ENCODE data around the gene SFXN5.
"Not testable (repeated sequence)": the region's sequence is repeated elsewhere in the genome, so short reads cannot be mapped to it uniquely, and the experiment has no call there.

SFXN5 gene

DNA sequence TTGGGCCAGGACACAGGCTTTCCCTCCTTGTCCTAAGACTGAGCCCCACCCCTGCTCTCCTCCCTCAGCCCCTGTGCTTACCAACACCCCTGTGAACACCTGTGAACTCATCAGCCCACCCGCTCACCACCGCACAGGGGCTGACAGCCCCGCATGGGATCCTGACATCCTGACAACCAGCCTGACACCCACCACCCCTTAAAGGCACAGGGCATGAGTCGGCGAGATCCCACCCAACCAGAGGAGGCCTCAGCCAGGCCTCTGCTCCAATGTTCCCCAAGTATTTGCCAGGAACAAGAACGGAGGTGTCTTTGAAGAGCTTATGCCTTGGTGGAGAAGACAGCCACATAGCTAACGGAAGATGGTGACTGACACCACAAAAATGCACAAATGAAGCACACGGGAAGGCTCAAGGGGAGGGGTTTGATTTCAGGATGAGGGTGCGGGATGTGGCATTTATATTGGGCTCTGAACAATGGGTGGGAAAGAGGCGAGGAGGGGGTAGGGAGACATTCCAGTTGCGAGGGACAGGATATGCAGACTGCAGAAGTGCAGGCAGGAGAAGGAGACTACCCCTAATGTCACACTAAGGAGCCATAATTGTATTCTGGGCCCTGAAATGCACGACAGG lies 30.2 kb upstream of the SFXN5 start:
- no peak for DNase-seq

DNA sequence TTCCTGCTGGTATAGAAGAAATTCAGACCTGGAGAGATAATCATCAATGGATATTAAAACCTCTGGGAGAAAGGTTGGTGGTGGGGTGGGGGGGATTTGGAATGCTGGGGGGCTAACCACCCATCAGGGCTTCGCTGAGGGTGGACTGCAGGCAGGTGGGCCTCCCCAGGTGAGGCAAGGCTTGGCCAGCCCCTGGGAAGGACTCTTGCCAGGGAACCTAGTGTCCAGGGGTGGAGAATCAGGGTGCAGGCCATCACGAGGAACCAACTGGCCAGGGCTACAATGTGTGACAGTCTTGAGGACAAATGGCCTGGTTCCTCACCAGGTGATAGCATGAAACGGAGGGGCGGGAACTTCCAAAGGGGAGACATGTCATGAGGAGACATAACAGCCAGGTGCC lies 29.4 kb upstream of the SFXN5 start:
- no peak for DNase-seq

DNA sequence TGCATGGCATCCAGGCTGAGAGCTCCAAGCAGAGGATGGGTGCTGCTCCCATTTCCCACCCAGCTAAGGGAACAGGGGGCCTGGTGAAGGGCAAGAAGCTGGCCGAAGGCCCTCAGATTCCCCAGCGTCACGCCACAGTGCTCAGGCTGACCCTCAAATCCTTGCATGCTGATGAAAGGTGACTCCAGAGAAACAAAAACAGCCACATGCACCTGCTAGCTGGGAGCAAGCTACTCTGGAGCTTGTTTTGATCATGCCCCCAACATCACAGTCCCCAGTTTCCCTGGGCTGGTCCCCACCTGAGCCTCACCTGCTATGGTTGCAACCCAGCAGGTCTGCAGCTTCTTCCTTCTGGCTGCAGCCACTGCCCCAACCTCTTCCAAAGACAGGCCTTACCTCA lies 28.0 kb upstream of the SFXN5 start:
- no peak for DNase-seq

DNA sequence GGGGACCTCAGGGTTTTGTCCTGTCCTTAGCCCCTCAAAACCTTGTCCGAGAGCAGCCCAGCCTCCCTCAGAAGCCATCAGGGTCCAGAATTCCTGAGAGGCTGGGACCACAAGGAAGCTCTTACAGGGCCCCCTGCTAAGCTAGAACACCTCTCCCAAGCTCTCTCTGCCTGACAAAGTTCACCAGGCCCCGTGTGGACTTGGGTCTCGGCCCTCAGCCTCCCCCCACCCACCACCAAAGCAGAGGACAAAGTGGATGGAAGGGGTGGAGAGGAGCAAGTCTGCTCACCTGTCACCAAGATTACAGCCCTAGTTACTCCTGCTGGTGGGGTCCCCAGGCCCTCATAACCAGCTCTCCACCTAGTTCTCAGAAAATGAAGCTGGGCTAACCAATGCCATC lies 24.4 kb upstream of the SFXN5 start:
- DNase-seq = no peak

DNA sequence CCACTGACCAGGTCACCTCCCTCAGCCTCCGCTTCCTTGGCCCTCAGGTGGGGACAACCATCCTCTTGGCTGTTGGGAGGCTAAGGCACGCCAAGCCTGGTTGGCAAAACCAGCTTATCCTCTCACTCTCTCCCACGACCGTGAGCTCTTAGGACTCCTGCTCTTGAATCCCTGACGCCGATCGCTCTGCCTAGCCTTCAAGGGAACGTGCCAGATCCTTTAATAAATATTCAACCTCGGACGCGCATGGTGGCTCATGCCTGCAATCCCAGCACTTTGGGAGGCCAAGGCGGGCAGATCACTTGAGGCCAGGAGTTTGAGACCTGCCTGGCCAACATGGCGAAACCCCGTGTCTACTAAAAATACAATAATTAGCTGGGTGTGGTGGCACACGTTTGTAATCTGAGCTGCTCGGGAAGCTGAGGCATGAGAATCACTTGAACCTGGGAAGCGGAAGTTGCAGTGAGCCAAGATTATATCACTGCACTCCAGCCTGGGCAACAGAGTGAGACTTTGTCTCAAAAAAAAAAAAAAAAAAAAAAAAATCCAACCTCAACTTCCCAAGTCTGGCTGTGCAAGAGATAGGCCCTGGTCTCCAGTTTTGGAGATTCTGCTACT lies 22.2 kb upstream of the SFXN5 start:
- DNase-seq = not testable (repeated sequence)

DNA sequence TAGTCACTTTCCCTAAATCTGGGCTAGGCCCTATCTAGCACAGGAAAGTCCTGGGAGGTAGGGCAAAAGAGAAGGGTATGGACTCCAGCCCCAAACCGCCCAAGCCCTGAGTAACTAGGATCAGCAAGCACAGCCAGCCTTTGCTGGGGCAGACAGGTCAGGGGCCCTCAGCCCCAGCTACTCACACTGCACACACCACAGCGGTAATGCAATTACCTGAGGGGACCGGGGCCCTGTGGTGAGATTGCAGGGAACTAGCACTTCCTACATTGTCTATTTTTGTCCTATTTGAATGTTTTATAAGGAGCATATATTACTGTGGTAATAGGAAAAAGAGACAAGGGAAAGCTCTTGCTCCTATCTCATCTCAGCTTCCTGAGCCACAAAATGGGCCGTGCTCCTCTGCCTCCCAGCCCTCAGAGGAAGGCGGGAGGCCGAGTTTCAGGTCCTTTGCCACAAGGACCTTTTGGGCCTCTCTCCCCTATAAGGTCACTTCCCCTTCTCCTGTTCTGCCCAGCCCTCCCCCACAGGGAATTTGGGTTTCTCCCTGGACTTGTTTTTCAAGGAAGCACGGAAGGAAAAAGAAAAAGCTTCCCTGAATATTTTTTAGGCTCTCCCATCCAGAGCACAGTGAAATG lies 20.8 kb upstream of the SFXN5 start:
- DNase-seq = no peak

DNA sequence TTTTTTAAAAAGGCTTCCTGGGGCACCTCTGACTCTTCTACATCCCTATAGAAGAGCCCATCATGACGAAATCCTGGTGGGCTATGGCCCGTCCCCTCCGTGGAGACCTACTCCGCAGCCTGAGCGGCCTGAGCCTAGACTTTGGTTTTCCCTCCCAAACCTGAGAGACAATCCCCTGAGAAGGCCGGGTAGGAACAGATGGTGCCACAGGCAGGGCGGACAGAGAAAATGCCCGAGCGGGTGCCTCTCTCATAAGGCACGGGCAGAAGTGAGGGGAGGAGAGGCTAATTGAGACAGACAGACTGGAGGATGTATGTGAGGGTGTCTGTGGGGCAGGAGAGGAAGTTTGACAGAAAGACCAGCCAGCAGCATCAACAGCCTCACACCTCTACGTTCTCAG lies 20.2 kb upstream of the SFXN5 start:
- no peak for DNase-seq

DNA sequence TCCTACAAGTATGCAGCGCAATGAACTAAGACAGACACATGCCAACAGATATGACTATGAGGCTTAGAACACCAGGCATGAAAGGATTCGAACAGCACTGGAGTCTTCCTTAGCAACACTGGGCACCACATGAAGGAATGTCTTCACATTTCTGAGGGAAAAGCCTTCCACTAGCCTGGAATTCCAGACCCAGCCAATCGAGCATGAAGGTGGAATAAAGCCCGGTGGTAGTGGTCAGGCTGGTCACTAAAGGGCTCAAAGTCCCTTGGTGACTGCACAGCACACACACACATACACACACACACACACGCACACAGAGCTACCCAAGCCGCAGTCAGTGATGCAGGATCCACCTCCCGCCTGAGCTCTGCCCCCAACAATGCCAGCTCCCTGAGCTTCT lies 19.7 kb upstream of the SFXN5 start:
- no peak for DNase-seq

DNA sequence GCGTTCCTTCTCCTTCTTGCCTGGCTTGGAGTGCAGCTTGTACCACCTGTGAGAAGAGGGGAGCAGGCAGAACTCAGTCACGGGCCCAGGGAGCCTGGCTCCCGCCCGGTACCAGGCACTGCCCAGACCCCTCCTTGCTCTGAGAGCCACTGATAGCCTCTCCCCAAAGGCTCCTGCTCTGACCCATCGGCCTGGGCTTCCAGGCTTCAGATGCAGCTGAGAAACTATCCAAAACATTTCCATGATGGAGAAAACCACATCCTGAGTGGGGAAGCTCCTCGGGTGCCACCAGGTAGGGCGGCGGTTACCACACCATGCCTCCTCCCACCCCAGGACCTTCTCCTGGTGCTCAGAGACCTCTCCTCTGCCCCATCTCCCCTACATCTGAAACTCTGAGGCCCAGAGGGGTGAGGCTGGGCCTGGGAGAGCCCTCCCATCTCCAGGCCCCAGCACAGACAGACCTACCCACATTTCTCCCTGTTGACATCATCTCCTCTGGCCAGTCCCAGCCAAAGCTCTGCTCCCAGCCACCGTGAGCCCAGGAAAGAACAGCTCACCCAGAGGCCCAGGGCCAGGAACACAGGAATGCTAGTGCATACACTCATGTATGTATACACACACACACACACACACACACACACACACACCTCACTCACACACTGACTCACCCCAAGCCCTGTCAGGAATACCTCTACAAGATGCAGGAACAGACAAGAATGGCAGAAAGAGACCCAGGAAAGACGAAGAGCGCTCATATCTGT lies 17.9 kb upstream of the SFXN5 start:
- peak; percentile 12 for DNase-seq

DNA sequence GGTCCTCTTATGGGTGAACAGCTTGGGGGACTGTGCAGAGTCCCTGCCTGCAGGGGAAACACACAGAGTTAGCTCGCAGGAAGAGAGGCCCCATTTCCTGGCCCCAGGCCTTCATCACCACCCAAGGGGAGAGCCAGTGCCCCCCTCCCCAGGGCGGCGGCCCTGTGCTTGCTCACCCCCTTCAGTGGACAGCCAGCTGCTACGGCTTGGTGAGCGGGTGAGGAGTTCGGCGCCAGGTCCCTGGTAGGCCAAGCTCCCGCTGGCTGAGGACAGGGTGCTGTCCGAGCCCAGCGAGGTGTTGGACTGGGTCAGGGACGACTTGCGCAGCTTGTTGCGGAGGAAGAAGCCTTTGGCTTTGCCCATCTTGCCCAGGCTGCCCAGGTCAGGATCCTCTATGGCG lies 17.2 kb upstream of the SFXN5 start:
- no peak for DNase-seq

DNA sequence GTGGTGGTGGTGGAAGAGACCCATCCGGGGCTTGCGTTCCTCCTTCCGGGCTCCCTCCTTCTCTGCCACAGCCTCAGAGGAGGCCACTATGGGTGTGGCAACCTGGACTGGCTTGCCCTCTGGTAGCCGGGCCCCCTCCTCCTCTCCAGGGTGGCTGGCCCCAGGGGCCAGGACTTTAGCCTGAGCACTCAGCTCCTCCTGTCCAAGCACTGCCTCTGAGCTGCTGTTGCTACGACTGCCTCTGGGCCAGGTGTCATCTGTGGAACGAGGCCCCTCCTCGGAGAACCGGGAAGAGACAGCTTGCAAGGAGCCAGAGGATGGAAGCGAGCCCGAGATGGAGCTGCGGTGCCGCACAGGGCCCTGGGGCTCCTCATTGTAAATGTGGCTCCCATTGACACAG lies 16.7 kb upstream of the SFXN5 start:
- no peak for DNase-seq

DNA sequence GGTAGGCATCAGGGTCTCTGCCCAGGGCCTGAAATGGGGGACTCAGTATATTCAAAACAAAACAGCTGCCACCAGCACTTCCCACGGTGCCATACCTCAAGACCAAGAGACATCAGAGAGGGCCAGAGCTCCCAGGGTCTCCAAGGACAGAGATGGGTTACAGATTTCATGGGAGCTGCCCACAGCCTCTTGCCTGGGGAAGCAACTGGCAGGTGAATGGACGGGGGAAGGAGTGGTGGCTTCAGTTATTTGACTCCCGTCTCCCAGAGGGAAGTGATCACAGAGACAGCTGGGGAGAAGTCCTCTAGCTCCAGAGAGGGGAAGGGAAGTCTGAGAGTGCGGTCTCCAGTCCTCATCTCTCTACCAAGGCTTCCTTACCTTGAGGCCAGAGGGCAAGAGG lies 15.8 kb upstream of the SFXN5 start:
- no peak for DNase-seq

DNA sequence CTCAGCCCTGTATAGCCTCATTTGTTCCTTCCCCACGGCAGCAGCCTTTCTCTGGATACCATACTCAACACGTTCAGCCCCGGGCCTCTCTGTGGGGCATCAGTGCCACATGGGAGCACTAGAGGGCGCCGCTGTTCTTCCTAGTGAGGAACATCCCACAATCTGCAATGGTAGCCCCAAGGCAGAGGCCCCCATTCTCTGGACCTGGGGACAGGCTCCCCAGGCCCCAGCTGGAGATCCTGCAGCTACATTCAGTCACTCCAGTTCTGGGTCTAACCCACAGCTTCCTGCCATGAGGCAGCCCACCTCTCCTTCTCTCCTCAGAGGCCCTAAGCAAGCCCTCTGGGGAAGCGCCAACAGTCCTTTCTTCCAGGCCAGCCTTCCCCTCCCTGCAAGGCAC lies 14.2 kb upstream of the SFXN5 start:
- DNase-seq = peak; percentile 86

DNA sequence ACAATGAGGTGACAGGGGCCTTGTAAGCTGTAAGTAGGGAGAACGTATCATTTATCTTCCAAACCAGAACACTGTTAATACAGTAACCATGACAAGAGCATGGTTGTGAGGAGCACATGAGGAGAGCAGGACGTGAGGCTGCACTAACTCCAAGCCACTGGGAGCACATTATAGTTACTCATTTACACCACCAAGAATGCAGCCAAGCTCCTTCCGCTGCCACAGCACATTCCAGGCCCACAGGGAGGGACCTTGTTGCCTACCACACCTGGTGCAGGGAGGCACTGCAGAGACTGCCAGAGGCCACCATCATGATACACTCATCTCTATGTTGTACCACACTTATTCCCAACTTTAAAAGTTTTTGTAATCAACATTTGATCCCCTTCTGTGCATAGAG lies 13.5 kb upstream of the SFXN5 start:
- DNase-seq = no peak

DNA sequence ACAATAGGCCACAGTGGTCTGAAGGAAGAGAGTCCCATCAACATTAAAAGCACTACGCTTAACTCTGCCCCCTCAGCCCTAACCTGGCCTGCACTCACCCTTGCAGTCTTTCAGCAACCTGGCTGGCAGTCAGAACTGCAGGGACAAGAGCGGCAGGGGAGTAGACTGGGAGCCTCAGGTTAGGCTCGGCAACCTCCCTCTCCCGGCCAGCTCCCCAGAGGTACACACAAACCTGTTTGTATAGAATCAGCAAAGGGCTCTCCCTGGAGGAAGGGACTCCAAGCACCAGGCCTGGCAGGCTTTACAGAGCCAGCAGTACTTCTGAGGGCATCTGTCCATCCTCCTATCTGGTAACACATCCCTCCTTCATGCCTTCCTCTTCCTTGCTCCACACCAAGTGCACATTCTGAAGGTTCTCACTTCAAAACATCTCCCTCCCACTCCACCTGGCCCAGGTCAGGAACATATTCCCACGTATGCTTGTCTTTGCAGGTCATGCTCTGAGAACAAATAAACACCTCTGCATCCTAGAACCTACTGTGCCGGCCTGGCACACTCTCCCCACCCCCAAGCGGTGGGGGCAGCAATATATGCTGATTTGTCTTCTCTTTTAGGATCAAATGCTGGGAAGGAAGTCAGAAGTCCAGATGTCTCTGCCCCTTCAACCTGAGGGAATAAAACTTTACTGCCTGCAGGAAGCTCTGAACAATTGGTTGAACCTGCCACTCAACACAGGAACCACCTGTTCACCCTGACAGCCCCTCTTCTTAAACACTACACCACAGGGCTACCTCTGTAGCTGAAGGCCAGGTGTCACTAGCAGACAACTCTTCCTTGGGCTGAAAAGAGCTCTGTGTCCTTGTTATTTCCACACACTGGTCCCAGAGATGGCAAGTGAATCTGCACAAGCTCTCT lies 12.6 kb upstream of the SFXN5 start:
- DNase-seq = no peak

DNA sequence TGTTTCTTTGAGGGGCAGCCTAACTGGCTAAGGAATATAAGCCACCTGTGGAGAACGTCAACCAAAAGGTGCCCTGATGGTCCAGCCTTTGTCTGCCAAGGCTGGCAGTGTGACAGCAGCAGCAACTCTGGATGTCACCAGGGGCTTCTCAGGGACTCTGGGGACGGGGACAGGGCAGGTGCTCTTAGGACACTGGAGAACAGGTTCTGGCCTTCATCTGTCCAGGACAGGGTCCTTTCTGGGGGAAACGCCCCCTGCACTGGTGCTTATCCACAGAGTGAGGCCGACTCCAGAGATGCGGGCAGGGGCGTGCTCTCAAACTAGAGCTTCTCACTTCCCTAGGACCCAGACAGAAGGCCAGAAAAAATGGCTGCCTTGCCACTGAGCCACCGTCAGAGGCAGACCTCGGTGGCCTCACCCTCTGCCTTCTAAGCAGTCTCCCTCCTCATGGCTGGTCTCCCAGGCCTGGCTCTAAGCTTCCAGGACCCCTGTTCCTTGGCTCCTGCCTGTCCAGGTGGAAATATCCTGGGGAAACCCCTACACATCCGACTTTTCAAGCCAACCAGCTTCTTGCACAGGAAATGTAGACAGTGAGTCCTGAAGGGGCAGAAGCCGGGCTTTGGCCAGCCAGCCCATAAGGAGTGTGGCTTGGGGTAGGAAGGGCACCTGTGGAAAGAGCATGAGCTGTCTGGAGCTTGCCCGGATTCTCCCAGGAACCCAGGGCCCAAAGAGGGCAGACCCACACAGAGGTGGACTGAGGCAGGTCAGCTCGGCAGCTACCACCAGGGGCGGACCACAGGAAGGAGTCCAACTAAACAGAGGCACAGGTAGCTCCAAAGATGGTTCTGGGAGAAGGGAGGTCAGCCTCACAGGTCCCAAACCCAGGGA lies 11.3 kb upstream of the SFXN5 start:
- no peak for DNase-seq

DNA sequence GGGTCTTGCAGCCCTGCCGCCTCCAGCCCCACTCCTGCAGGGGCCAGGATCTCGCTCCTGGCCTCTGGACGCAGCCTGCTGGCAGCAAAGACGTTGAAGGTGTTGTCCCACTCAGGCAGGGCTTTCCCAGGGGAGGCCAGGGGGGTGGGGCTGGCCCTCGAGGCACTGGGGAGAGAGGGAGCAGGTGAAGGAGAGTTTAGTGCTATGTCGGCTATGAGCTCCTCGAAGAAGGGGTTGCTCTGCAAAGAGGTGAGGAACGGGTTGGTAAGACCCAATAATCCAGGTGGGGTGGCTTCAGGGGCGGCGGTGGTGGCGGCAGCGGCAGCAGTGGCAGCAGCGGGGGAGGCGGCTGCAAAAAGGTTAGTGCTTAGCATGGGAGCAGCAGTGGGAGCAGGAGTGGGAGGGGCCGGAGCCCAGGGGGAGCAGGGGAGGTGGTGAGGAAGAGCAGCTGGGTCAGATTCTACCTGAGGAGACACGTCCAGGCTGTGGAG lies 9.7 kb upstream of the SFXN5 start:
- DNase-seq = no peak

DNA sequence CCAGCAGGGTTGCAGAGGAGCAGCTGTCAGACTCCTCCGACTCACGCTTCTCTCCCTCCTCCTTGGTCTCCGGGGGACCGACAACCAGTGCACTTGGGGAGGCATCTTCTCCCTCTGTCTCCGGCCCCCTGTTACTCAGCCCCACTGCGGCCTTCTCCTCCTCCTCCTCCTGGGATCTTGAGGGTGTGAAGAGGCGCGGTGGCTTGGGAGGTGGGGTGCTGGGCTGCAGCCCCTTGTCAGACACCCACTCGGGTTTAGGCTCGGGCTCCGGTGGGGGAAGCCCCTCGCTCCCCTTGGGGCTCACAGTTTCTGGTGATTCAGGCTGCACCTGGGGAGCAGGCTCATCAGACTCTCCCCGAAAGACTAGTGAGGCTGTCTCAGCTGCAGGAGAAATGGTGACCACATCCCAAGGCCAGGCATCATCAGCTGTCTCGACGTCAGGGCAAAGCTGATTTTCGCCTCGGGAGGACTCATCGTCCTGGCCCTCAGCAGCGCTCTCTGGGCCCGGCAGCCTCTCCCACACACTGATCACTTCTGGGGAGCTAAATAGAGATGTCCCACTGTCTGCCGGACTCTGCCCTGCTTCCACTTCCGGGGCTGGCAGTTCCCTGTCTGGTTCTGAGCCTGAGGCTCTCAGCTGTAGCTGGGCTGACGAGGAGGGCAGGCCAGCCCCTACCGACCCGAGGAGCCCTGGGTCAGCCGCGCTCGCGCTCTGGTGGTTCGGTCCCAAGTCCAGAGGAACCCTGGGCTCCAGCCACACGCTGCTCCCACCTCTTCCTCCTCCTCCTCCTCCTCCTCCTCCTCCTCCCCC lies 9.0 kb upstream of the SFXN5 start:
- no peak for DNase-seq

DNA sequence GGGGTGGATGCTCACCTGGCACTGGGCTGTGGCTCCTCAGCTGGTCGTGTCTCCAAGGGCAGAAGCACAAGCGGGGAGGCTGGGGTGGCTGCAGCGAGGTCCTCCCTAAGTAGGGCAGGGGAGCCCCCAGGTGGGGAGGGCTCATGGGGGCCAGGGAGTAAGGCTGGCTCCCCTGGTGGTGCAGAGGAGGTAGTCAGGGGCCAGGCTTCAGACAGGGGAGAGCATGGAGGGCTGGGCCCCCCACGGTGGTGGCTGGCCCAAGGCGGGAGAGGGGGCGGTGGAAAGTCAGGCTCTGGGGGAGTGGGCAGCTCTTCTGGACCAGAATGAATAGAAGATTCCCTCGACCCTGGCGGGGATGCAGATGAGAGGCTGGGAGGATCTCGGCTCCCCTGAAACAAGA lies 8.1 kb upstream of the SFXN5 start:
- DNase-seq = no peak

Measured in DMS53 (cell line).